ENCODE data around the gene TMEM200A.

Gene TMEM200A

GRCh38 chr6:130377915-130378314, 12.1 kb downstream of the TMEM200A start:
- DNase-seq (ENCODE audit: low read depth) = no peak

DNA sequence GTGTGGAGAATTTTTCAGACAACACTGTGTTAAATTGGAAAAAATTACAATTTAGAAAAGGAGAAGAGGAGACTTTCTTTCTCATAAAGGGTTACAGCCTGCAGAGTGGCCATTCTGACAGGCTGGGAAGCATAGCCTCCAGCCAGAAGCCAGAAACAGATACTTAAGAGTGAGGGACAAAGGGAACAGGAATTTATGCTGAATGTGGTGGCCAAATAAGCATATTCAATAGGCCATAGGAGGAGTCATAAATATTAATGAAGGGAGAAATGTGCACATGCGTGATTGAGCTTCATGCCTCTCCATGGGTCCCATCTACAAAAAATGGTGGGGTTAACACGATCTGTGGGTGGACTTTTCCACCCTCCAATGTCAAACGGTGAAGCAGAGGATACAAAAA, 13.4 kb downstream of the TMEM200A start:
- DNase-seq (ENCODE audit: low read depth) = no peak

GRCh38 chr6:130381012-130381411, 15.2 kb downstream of the TMEM200A start:
- no peak for DNase-seq (ENCODE audit: low read depth)

GRCh38 chr6:130381459-130382380, 15.9 kb downstream of the TMEM200A start:
- no peak for DNase-seq (ENCODE audit: low read depth)

GRCh38 chr6:130382872-130383490, 17.2 kb downstream of the TMEM200A start:
- DNase-seq (ENCODE audit: low read depth) = no peak

DNA sequence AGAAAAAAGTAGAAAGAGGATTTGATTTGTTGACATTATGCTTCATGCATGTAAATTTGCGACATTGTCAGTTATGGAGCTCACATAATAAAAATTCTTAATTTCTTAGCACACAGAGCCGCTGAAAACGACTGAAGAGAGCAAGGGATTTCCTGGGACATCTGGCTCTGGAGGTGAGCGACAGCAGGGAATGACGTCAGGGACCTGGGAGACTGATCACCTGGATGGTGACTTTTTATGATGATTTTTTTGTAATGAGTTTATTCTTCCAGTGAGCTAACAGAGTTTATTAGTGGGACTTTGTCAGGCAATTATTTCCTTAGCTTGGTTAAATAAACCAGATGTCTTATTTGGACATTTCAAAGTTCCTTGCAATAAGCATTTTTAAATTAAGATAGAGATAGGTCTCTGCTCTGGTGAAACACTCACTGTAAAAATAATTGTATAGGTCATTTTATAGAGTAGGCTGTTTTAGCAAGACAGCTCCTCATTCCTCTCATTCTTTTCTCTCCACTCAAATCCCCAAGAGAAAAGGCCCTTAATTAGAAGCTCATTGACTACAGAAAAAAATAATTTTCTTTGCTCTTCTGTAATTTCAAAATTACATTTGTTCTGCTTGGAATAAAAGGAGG, 19.4 kb downstream of the TMEM200A start:
- DNase-seq (ENCODE audit: low read depth) = no peak

- no peak for DNase-seq (ENCODE audit: low read depth)
Observed at GRCh38 chr6:130389142-130389541, 23.3 kb downstream of the TMEM200A start.

GRCh38 chr6:130390890-130391289, 25.1 kb downstream of the TMEM200A start:
- no peak for DNase-seq (ENCODE audit: low read depth)

- no peak for DNase-seq (ENCODE audit: low read depth)
Observed at GRCh38 chr6:130393306-130393705, 27.5 kb downstream of the TMEM200A start.

- no peak for DNase-seq (ENCODE audit: low read depth)
Observed at GRCh38 chr6:130394246-130394645, 28.4 kb downstream of the TMEM200A start.

- no peak for DNase-seq (ENCODE audit: low read depth)
Observed at GRCh38 chr6:130395164-130395563, 29.3 kb downstream of the TMEM200A start.

DNA sequence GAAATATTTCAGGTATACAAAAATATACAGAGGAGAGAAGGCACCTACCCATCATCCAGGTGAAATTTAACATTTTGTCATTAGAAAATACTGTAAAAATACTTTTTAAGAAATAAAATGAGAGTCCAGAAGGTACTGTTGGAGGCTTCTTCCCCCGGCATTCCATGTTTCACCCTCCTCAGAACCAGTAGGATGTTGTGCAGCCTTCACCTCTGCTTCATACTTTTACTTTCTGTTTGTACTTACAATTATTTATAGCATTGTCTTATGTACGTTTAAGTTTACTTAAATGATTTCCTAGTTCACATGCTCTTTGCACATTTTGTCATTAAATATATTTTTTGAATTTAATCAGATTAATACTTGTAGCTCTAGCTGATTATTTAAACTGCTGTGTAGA, 30.9 kb downstream of the TMEM200A start:
- no peak for DNase-seq (ENCODE audit: low read depth)

DNA sequence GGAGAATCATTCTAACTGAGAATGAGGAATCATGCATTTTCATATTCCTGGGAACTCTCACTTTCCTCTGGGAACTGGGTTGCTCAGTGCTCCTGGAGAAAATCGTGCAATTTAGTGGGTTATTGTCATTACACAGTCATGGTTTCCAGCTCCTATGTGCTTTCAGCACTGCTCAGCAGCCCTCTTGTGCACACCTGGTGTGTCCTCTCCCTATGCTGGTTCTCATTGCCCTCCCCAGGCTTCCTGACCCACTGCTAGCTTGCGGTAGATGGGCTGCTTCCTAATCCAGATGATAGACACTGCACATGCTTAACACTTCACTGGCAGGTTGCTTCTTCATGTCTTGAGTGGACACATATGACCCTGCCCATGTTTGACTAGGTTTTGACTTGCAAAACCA, 39.7 kb downstream of the TMEM200A start:
- DNase-seq (ENCODE audit: low read depth) = no peak

- no peak for DNase-seq (ENCODE audit: low read depth)
Observed at GRCh38 chr6:130407032-130407431, 41.2 kb downstream of the TMEM200A start.

DNA sequence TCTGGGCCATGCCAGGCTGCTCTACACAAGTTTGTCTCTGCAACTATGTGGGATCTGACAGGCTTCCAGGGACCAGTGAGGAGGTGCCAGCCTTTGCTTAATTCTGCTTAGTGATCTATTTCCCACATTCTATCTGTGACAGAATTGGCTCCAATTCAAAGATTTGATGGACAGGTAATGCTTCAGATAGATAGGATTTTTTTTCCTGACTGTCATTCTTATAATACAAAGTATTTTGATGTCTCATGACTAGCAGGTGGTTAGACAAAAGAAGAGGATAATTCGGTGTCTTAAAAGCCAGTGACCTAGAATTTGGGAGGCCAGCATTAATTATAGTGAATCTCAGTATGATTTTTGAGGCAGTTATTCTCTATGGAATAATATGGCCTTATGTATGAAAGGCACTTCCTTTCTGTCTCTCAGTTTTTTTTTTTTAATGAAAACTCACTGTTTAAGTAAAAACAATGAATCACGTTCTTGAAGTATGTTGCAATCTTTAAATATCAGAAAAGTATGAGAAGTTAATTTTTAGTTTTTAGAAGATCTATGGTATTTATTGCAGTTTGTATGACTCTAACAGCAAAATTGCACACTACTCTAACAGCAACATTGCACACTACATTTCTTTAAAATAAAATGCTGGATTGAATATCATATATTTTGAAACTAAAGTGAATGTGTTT, 43.7 kb downstream of the TMEM200A start:
- DNase-seq (ENCODE audit: low read depth) = no peak

DNA sequence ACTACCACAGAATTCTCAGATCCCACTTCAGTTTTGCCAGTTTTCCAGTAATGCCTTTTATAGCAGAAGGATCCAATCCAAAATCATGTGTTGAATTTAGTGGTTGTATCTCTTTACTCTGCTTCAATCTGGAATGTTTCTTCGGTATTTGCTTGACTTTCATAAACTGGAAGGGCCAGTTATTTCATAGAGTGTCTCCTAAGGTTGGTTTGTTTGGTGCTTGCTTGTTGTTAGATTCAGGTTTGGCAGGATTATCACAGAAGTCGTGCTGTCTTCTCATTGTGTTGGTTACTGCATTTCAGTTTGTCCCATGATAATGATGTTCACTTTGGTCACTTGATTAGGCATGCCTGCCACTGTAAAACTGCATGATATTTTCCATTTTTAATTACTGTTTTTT, 45.7 kb downstream of the TMEM200A start:
- DNase-seq (ENCODE audit: low read depth) = no peak

- DNase-seq (ENCODE audit: low read depth) = no peak
Observed at GRCh38 chr6:130412556-130413290, 46.9 kb downstream of the TMEM200A start.

- no peak for DNase-seq (ENCODE audit: low read depth)
Observed at GRCh38 chr6:130417951-130418350, 52.1 kb downstream of the TMEM200A start.

DNA sequence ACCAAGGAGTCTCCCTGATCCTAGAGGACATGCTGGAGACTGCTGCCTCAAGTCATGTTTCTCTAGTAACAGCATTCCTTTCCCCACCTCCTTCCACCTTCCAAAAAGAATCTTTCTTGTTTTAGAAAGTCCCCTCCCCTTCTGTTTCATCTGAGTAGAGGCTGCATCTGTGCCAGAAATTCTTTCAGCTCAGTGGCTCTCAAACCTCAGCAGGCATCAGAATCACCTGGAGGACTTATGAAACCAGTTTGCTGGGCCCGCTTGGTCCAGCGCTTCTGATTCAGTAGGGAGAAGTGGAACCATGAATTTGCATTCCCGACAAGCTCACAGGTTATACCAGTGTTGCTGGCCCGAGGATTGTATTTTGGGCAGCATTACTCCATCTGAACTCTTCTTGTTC, 55.1 kb downstream of the TMEM200A start:
- no peak for DNase-seq (ENCODE audit: low read depth)

DNA sequence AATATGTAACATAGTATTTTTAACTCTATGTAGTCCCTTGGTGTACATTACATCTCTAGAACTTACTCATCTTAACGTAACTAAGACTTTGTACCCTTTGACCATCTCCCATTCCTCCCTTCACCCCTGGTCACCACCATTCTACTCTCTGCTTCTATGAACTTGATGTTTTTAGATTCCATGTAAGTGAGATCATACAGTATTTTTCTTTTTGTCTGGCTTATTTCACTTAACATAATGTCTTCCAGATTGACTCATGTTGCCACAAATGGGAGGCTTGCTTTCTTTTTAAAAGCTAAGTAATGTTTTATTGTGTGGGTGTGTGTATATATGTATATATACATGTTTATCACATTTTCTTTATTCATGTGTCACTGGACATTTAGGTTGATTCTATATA, 55.8 kb downstream of the TMEM200A start:
- DNase-seq (ENCODE audit: low read depth) = no peak

- no peak for DNase-seq (ENCODE audit: low read depth)
Observed at GRCh38 chr6:130423044-130423443, 57.2 kb downstream of the TMEM200A start.

GRCh38 chr6:130424710-130425109, 58.9 kb downstream of the TMEM200A start:
- no peak for DNase-seq (ENCODE audit: low read depth)

Data from stimulated activated CD8-positive, alpha-beta memory T cell treated with anti-CD3 and anti-CD28 coated beads, Interleukin-12 subunit alpha, Interleukin-12 subunit beta, amount 100 ng/mL, for 4 hours (primary cell).